Caco-2 (cell line): ENCODE data around the gene LRP5. TPM values are rescaled to one million over a fixed set of nuclear protein-coding genes. Genes with fewer than 3 reads are reported as not detected.
A peak's percentile ranks its signal among the peaks of the same experiment; 100 is the strongest.

Experiments used
- BruUV-seq: library from RNA; stranded (reverse); fragments of 400-500 nt; replicated peaks from 2 replicates; lab custom pipeline; 2021; lab: Mats Ljungman, UMichigan
- CTCF ChIA-PET: fragments of 300-600 bp; sonication (Branson Sonifier 250); formaldehyde crosslinking; loops from one replicate; lab custom pipeline; 2022; ENCODE audit warnings: antibody characterized with exemption; lab: Charles Lee
- POLR2A ChIA-PET: fragments of 300-600 bp; sonication (Branson Sonifier 250); formaldehyde crosslinking; loops from one replicate; lab custom pipeline; 2022; ENCODE audit warnings: antibody characterized with exemption; lab: Charles Lee
- DNase-seq, 2 experiments: peaks; one replicate each; pipeline versions ENCODE4 v3.0.0 to v3.0.0-alpha.2; 2020 to 2022
- H3K27me3 ChIP-seq: replicated peaks from 2 replicates; pipeline ENCODE4 v1.6.0; 2011; ENCODE audit warnings: low read length; ENCODE audit not compliant: control insufficient read depth, insufficient read depth
- H3K36me3 ChIP-seq: 2 replicates; pipeline ENCODE4 v1.5.1; 2011; ENCODE audit warnings: low read length; ENCODE audit not compliant: control insufficient read depth, insufficient read depth
- H3K4me1 ChIP-seq: fragments of 250-450 bp; sonication (Bioruptor Pico); 2 replicates; pipeline ENCODE4 v1.5.1; 2020; ENCODE audit warnings: mild to moderate bottlenecking
- H3K4me3 ChIP-seq: 2 replicates; pipeline ENCODE4 v1.5.1; 2011; ENCODE audit warnings: low read depth, mild to moderate bottlenecking, control low read depth, low read length
- H3K9me3 ChIP-seq: fragments of 250-450 bp; sonication (Bioruptor Pico); 2 replicates; pipeline ENCODE4 v1.5.1; 2020; ENCODE audit warnings: mild to moderate bottlenecking, moderate library complexity
- H3K27ac Mint-ChIP-seq: one replicate; pipeline ENCODE4 v1.8.0; 2022; ENCODE audit warnings: mixed read lengths; ENCODE audit not compliant: unreplicated experiment
- H3K27me3 Mint-ChIP-seq: one replicate; pipeline ENCODE4 v1.8.0; 2022; ENCODE audit warnings: mixed read lengths; ENCODE audit not compliant: insufficient read depth, unreplicated experiment
- H3K36me3 Mint-ChIP-seq: one replicate; pipeline ENCODE4 v1.8.0; 2022; ENCODE audit warnings: mild to moderate bottlenecking, mixed read lengths; ENCODE audit not compliant: insufficient read depth, unreplicated experiment
- H3K4me1 Mint-ChIP-seq: one replicate; pipeline ENCODE4 v1.8.0; 2022; ENCODE audit warnings: low read depth, mixed read lengths; ENCODE audit not compliant: unreplicated experiment
- H3K4me3 Mint-ChIP-seq: one replicate; pipeline ENCODE4 v1.8.0; 2022; ENCODE audit warnings: mild to moderate bottlenecking, moderate library complexity, mixed read lengths; ENCODE audit not compliant: unreplicated experiment
- H3K9me3 Mint-ChIP-seq: one replicate; pipeline ENCODE4 v1.8.0; 2022; ENCODE audit warnings: mixed read lengths; ENCODE audit not compliant: unreplicated experiment
- intact Hi-C: fragments of 100-400 bp; cut with micrococcal nuclease; formaldehyde crosslinking; loops from one replicate; pipeline ENCODE4 v1.10.0; 2022; ENCODE audit not compliant: unreplicated experiment
- total RNA-seq: library from RNA; stranded (reverse); gene quantifications from 2 replicates; pipeline ENCODE4 v1.2.3, GENCODE V29; 2022
- TF ChIP-seq, protein P1 (sequence below), 2 experiments: fragments of 200-600 bp in 1 of 2; IDR thresholded peaks; 1 replicate in 1 of 2; 2 replicates in 1 of 2; pipeline versions ENCODE4 v1.5.1 to v1.8.0; 2011 to 2022; ENCODE audit warnings: antibody characterized with exemption in 1 of 2, control low read depth in 1 of 2, inconsistent platforms in 1 of 2, low read depth in 1 of 2, low read length in 1 of 2, mild to moderate bottlenecking in 1 of 2, moderate library complexity in 1 of 2; ENCODE audit not compliant: insufficient read depth in 1 of 2, severe bottlenecking in 1 of 2, unreplicated experiment in 1 of 2

LRP5 gene
- total RNA-seq, 1 experiment from 2014 or later, result 94.3 TPM

DNA sequence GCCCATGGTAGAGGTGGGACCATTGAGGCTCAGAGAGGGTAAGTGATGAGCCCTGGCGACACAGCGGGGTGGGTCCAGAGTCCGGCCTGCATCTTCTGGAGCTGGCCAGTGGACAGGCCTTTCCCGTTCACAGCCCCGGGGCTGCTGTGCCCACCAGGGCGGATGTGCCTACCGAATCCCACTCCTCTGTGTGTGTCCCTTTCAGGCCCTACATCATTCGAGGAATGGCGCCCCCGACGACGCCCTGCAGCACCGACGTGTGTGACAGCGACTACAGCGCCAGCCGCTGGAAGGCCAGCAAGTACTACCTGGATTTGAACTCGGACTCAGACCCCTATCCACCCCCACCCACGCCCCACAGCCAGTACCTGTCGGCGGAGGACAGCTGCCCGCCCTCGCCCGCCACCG, 136.2 kb downstream of the LRP5 start:
- intact Hi-C loops, result no loop called here
- H3K4me3 Mint-ChIP-seq, result no peak overlapping the region
- no peaks in the 10 kb centered on the region for H3K9me3 Mint-ChIP-seq
- BruUV-seq, result no TSS peak
- H3K4me3 ChIP-seq, result no peak overlapping the region
- ChIA-PET POLR2A (no interaction called here), CTCF (no interaction called here)
- H3K27me3 ChIP-seq, result no peaks in the 10 kb centered on the region
- TF ChIP-seq, protein P1, sequence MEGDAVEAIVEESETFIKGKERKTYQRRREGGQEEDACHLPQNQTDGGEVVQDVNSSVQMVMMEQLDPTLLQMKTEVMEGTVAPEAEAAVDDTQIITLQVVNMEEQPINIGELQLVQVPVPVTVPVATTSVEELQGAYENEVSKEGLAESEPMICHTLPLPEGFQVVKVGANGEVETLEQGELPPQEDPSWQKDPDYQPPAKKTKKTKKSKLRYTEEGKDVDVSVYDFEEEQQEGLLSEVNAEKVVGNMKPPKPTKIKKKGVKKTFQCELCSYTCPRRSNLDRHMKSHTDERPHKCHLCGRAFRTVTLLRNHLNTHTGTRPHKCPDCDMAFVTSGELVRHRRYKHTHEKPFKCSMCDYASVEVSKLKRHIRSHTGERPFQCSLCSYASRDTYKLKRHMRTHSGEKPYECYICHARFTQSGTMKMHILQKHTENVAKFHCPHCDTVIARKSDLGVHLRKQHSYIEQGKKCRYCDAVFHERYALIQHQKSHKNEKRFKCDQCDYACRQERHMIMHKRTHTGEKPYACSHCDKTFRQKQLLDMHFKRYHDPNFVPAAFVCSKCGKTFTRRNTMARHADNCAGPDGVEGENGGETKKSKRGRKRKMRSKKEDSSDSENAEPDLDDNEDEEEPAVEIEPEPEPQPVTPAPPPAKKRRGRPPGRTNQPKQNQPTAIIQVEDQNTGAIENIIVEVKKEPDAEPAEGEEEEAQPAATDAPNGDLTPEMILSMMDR (IDR thresholded peaks at IDR 0.05; ENCODE audit: insufficient read depth in 1 of 2, low read depth in 1 of 2, low read length in 1 of 2, severe bottlenecking in 1 of 2, unreplicated experiment in 1 of 2), result no peak
- peak in 1 of 2 experiments; percentile 38 for DNase-seq
- H3K4me1 Mint-ChIP-seq, result no peaks in the 10 kb centered on the region
- H3K4me1 ChIP-seq, result no peaks in the 10 kb centered on the region
- H3K27me3 Mint-ChIP-seq, result no peaks in the 10 kb centered on the region
- H3K27ac Mint-ChIP-seq, result no peak overlapping the region
- peaks cover 61% of the 10 kb centered on the region for H3K36me3 Mint-ChIP-seq
- no peaks in the 10 kb centered on the region for H3K9me3 ChIP-seq
- H3K36me3 ChIP-seq, result peaks cover 13% of the 10 kb centered on the region

GRCh38 chr11:68449951-68450350, 137.6 kb downstream of the LRP5 start:
- no peak overlapping the region for H3K27ac Mint-ChIP-seq
- Histone ChIP-seq H3K4me1 (no peaks in the 10 kb centered on the region), H3K27me3 (no peaks in the 10 kb centered on the region), H3K9me3 (no peaks in the 10 kb centered on the region), H3K36me3 (peaks cover 13% of the 10 kb centered on the region), H3K4me3 (no peak overlapping the region)
- no TSS peak for BruUV-seq
- H3K9me3 Mint-ChIP-seq, result no peaks in the 10 kb centered on the region
- ChIA-PET POLR2A (no interaction called here), CTCF (no interaction called here)
- no peaks in the 10 kb centered on the region for H3K27me3 Mint-ChIP-seq
- peaks cover 50% of the 10 kb centered on the region for H3K36me3 Mint-ChIP-seq
- H3K4me3 Mint-ChIP-seq, result no peak overlapping the region
- intact Hi-C loops, result no loop called here
- peak in 1 of 2 experiments; percentile 42 for DNase-seq
- TF ChIP-seq, protein P1 (IDR thresholded peaks at IDR 0.05; ENCODE audit: insufficient read depth in 1 of 2, low read depth in 1 of 2, low read length in 1 of 2, severe bottlenecking in 1 of 2, unreplicated experiment in 1 of 2), result no peak
- no peaks in the 10 kb centered on the region for H3K4me1 Mint-ChIP-seq

DNA sequence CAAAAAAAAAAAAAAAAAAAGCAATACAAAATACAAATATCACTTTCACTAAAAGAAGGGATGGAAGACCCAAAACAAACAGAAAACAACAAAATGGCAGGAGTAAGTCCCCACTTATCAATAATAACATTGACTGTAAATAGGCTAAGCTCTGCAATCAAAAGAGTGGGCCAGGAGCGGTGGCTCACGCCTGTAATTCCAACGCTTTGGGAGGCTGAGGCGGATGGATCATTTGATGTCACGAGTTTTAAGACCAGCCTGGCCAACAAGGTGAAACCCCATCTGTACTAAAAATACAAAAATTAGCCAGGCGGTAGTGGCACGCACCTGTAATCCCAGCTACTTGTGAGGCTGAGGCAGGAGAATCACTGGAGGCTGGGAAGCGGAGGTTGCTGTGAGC, 138.3 kb downstream of the LRP5 start:
- CTCF ChIA-PET, result no interaction called here
- BruUV-seq, result no TSS peak

More for the DNA sequence above, 138.3 kb downstream of the LRP5 start:
- no peaks in the 10 kb centered on the region for H3K27me3 ChIP-seq
- peaks cover under 1% of the 10 kb centered on the region for H3K4me1 Mint-ChIP-seq
- TF ChIP-seq, protein P1 (IDR thresholded peaks at IDR 0.05; ENCODE audit: insufficient read depth in 1 of 2, low read depth in 1 of 2, low read length in 1 of 2, severe bottlenecking in 1 of 2, unreplicated experiment in 1 of 2), result no peak
- intact Hi-C loops, result no loop called here
- no peaks in the 10 kb centered on the region for H3K9me3 ChIP-seq
- POLR2A ChIA-PET, result no interaction called here
- H3K27me3 Mint-ChIP-seq, result no peaks in the 10 kb centered on the region
- peaks cover 13% of the 10 kb centered on the region for H3K36me3 ChIP-seq
- H3K36me3 Mint-ChIP-seq, result peaks cover 49% of the 10 kb centered on the region
- no peak overlapping the region for H3K4me3 Mint-ChIP-seq
- H3K4me3 ChIP-seq, result no peak overlapping the region
- DNase-seq, result no peak
- H3K4me1 ChIP-seq, result no peaks in the 10 kb centered on the region
- H3K9me3 Mint-ChIP-seq, result no peaks in the 10 kb centered on the region
- no peak overlapping the region for H3K27ac Mint-ChIP-seq
